DND-41 (cell line): ENCODE measurements around the gene LRIT1.

Source experiments
- ATAC-seq: fragments of 200-7000 bp; cut with Tn5 transposase; 3 replicates; pipeline ENCODE4 v1.9.1; 2021; ENCODE audit warnings: low read depth; ENCODE audit not compliant: insufficient read depth
- DNase-seq: peaks from one replicate; pipeline ENCODE4 v3.0.0-alpha.2; 2020
- H2AFZ ChIP-seq: 2 replicates; pipeline ENCODE4 v1.6.0; 2012; ENCODE audit warnings: low read depth, low read length
- H3K27ac ChIP-seq: 2 replicates; pipeline ENCODE4 v1.5.1; 2012; ENCODE audit warnings: low read length, inconsistent platforms
- H3K27me3 ChIP-seq: fragments of 200-600 bp; sonication (generic); 2 replicates; pipeline ENCODE4 v1.6.0; 2012; ENCODE audit warnings: low read length, mild to moderate bottlenecking, inconsistent platforms; ENCODE audit not compliant: insufficient read depth, poor library complexity
- H3K36me3 ChIP-seq: 2 replicates; pipeline ENCODE4 v1.5.1; 2012; ENCODE audit warnings: low read length, inconsistent platforms; ENCODE audit not compliant: insufficient read depth
- H3K4me1 ChIP-seq: 2 replicates; pipeline ENCODE4 v1.5.1; 2012; ENCODE audit warnings: mild to moderate bottlenecking, low read length; ENCODE audit not compliant: insufficient read depth
- H3K4me2 ChIP-seq: 2 replicates; pipeline ENCODE4 v1.6.0; 2012; ENCODE audit warnings: mild to moderate bottlenecking, moderate library complexity, low read length, inconsistent platforms; ENCODE audit not compliant: insufficient read depth
- H3K4me3 ChIP-seq, 2 experiments: fragments of 200-600 bp in 1 of 2; shearing (Covaris generic) in 1 of 2; 2 replicates each; pipeline ENCODE4 v1.5.1; 2012 to 2016; ENCODE audit warnings: inconsistent platforms in 2 of 2, low read length in 2 of 2, mild to moderate bottlenecking in 2 of 2, low read depth in 1 of 2, moderate library complexity in 1 of 2
- H3K79me2 ChIP-seq: 2 replicates; pipeline ENCODE4 v1.6.0; 2012; ENCODE audit warnings: low read length, inconsistent platforms; ENCODE audit not compliant: insufficient read depth
- H3K9ac ChIP-seq: 2 replicates; pipeline ENCODE4 v1.6.0; 2012; ENCODE audit warnings: low read depth, mild to moderate bottlenecking, inconsistent platforms, low read length, moderate library complexity
- H3K9me3 ChIP-seq: 2 replicates; pipeline ENCODE4 v1.5.1; 2012; ENCODE audit warnings: low read length, moderate library complexity, mild to moderate bottlenecking, inconsistent platforms; ENCODE audit not compliant: insufficient read depth, severe bottlenecking
- H4K20me1 ChIP-seq: 2 replicates; pipeline ENCODE4 v1.6.0; 2012; ENCODE audit warnings: low read length; ENCODE audit not compliant: insufficient read depth
- EZH2 ChIP-seq: IDR thresholded peaks from 3 replicates; pipeline ENCODE4 v1.6.1; 2012; ENCODE audit warnings: borderline replicate concordance, low read depth, mild to moderate bottlenecking, moderate library complexity, low read length, inconsistent platforms; ENCODE audit not compliant: severe bottlenecking
- TF ChIP-seq, protein P1 (sequence below): IDR thresholded peaks from 2 replicates; pipeline ENCODE4 v1.5.1; 2012; ENCODE audit warnings: borderline replicate concordance, low read length, moderate library complexity, mild to moderate bottlenecking; ENCODE audit not compliant: poor library complexity, severe bottlenecking; ENCODE audit errors: extremely low read depth

Gene LRIT1

DNA sequence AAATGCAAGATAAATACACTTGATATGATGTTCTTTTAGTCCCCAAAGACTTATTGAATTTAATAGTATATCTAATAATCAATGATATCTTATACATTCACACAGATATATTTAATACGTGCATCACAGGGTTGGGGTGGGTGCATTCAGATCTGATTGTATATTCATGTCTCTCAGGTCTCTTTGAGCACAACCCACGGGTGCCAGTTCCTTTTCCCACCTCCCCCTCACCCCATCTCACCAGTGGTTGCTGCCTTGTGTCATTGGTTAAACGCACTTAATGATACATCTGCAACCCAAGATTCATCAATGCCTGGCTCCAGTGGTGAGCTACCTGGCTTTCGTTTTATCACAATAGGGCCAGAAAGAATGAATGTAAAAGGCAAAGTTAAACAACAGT lies 6.2 kb downstream of the LRIT1 start:
- no peaks in the 10 kb centered on the region for H3K4me1 ChIP-seq
- no peak overlapping the region for H3K4me2 ChIP-seq
- no peak overlapping the region for H3K27ac ChIP-seq
- H2AFZ ChIP-seq, result no peak overlapping the region
- H3K36me3 ChIP-seq, result no peaks in the 10 kb centered on the region
- no peaks in the 10 kb centered on the region for H4K20me1 ChIP-seq
- DNase-seq, result no peak
- ATAC-seq, result no peak
- TF ChIP-seq EZH2, result no peak
- H3K27me3 ChIP-seq, result no peaks in the 10 kb centered on the region
- H3K9me3 ChIP-seq, result no peaks in the 10 kb centered on the region
- H3K9ac ChIP-seq, result no peak overlapping the region
- no peak overlapping the region for H3K4me3 ChIP-seq
- no peaks in the 10 kb centered on the region for H3K79me2 ChIP-seq

DNA sequence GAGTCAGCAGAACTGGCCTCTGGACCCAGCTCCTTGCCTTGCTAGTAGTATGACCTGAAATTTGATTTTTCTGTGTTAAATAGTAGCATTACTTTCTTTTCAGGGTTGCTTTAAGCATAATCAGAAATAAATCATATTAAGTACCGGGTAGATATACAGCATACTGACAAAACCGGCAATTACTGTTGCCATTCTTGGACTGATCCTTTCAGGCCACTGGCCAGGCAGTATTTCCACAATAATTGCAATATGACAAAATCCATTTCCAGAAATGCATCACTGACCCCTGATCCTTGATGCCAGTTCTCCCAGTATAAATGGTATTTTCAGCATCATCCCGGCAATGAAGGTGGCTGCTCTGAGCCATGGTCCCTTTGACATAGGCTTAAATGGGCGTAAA lies 6.9 kb downstream of the LRIT1 start:
- DNase-seq (no peak), ATAC-seq (no peak)
- no peaks in the 10 kb centered on the region for H4K20me1 ChIP-seq

DNA sequence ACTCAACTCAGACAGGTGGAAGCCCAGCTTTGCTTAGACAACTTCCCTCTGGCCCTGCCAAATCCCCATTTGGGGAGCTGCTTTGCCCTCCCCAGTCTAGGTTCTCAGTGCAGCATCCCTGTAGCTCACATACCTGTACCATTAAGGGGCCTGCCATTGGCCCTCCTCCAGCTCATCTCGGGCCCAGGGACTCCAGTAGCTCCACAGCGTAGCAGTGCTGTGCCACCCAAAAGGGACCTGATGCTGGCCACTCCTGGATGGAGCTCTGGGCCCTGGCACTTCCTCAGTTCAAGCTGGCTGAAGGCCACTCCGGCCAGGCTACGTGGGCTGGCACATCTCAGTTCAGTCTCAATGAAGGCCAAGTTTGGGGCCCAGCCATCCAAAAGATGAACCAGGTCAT lies 7.4 kb downstream of the LRIT1 start:
- Histone ChIP-seq H3K36me3 (no peaks in the 10 kb centered on the region), H3K4me2 (no peak overlapping the region), H4K20me1 (no peaks in the 10 kb centered on the region), H3K79me2 (no peaks in the 10 kb centered on the region), H3K9ac (no peak overlapping the region), H3K27me3 (no peaks in the 10 kb centered on the region), H3K9me3 (no peaks in the 10 kb centered on the region), H3K4me1 (no peaks in the 10 kb centered on the region), H2AFZ (no peak overlapping the region), H3K4me3 (no peak overlapping the region), H3K27ac (no peak overlapping the region)
- DNase-seq (no peak), ATAC-seq (no peak)
- TF ChIP-seq, protein P1, sequence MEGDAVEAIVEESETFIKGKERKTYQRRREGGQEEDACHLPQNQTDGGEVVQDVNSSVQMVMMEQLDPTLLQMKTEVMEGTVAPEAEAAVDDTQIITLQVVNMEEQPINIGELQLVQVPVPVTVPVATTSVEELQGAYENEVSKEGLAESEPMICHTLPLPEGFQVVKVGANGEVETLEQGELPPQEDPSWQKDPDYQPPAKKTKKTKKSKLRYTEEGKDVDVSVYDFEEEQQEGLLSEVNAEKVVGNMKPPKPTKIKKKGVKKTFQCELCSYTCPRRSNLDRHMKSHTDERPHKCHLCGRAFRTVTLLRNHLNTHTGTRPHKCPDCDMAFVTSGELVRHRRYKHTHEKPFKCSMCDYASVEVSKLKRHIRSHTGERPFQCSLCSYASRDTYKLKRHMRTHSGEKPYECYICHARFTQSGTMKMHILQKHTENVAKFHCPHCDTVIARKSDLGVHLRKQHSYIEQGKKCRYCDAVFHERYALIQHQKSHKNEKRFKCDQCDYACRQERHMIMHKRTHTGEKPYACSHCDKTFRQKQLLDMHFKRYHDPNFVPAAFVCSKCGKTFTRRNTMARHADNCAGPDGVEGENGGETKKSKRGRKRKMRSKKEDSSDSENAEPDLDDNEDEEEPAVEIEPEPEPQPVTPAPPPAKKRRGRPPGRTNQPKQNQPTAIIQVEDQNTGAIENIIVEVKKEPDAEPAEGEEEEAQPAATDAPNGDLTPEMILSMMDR, result no peak
- no peak for TF ChIP-seq EZH2

More for the DNA sequence above, 6.9 kb downstream of the LRIT1 start:
- Histone ChIP-seq H3K4me3 (no peak overlapping the region), H3K27me3 (no peaks in the 10 kb centered on the region), H2AFZ (no peak overlapping the region), H3K4me2 (no peak overlapping the region), H3K36me3 (no peaks in the 10 kb centered on the region), H3K27ac (no peak overlapping the region), H3K79me2 (no peaks in the 10 kb centered on the region), H3K4me1 (no peaks in the 10 kb centered on the region), H3K9ac (no peak overlapping the region), H3K9me3 (no peaks in the 10 kb centered on the region)
- TF ChIP-seq, protein P1, result no peak
- no peak for TF ChIP-seq EZH2

DNA sequence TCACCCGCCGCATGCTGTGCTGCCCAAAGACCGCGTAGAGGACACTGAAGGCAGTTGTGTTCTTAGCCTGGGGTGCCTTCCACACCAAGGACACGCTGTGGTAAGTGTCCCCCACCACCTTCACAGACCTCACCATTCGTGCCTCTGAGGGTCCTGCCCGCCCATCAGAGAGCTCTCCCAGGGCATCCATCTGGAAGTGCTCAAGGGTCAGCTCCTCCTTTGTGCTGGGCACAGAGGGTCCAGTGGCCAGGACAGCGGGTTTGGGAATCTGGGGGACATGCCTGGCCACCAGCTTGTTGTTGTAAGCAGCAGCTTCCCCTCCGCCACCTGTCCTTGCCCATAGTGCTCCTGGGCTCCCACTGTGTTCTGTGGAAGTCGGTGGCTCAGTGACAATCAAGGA lies 9.0 kb downstream of the LRIT1 start:
- Histone ChIP-seq H4K20me1 (no peaks in the 10 kb centered on the region), H3K9me3 (no peaks in the 10 kb centered on the region), H3K27ac (no peak overlapping the region), H2AFZ (no peak overlapping the region), H3K27me3 (no peaks in the 10 kb centered on the region), H3K4me1 (no peaks in the 10 kb centered on the region), H3K4me3 (no peak overlapping the region), H3K36me3 (no peaks in the 10 kb centered on the region), H3K79me2 (no peaks in the 10 kb centered on the region), H3K9ac (no peak overlapping the region), H3K4me2 (no peak overlapping the region)
- TF ChIP-seq, protein P1, result no peak
- no peak for TF ChIP-seq EZH2
- ATAC-seq (no peak), DNase-seq (no peak)
